WERI-Rb-1 (cell line): ENCODE data around the gene NCOA6.

ENCODE experiments used
- DNase-seq: peaks from one replicate; pipeline ENCODE4 v3.0.0-alpha.2; 2020
- H3K27ac ChIP-seq: fragments of 250-450 bp; sonication (Bioruptor Pico); 2 replicates; pipeline ENCODE4 v1.5.1; 2020; ENCODE audit warnings: mild to moderate bottlenecking, moderate library complexity
- H3K27me3 ChIP-seq: fragments of 250-450 bp; sonication (Bioruptor Pico); 2 replicates; pipeline ENCODE4 v1.5.1; 2021; ENCODE audit warnings: mild to moderate bottlenecking, low read depth, moderate library complexity; ENCODE audit not compliant: insufficient read depth, severe bottlenecking
- H3K36me3 ChIP-seq: fragments of 250-450 bp; sonication (Bioruptor Pico); 2 replicates; pipeline ENCODE4 v1.5.1; 2020; ENCODE audit warnings: mild to moderate bottlenecking, moderate library complexity
- H3K4me3 ChIP-seq: 2 replicates; pipeline ENCODE4 v1.5.1; 2011; ENCODE audit warnings: low read depth, mild to moderate bottlenecking, control low read depth, low read length
- H3K9me3 ChIP-seq: fragments of 250-450 bp; sonication (Bioruptor Pico); 2 replicates; pipeline ENCODE4 v1.5.1; 2021; ENCODE audit warnings: mild to moderate bottlenecking, moderate library complexity; ENCODE audit not compliant: severe bottlenecking
- TF ChIP-seq, protein P1 (sequence below): IDR thresholded peaks from 2 replicates; pipeline ENCODE4 v1.5.1; 2011; ENCODE audit warnings: low read depth, mild to moderate bottlenecking, control low read depth, inconsistent platforms, low read length

Gene NCOA6

DNA sequence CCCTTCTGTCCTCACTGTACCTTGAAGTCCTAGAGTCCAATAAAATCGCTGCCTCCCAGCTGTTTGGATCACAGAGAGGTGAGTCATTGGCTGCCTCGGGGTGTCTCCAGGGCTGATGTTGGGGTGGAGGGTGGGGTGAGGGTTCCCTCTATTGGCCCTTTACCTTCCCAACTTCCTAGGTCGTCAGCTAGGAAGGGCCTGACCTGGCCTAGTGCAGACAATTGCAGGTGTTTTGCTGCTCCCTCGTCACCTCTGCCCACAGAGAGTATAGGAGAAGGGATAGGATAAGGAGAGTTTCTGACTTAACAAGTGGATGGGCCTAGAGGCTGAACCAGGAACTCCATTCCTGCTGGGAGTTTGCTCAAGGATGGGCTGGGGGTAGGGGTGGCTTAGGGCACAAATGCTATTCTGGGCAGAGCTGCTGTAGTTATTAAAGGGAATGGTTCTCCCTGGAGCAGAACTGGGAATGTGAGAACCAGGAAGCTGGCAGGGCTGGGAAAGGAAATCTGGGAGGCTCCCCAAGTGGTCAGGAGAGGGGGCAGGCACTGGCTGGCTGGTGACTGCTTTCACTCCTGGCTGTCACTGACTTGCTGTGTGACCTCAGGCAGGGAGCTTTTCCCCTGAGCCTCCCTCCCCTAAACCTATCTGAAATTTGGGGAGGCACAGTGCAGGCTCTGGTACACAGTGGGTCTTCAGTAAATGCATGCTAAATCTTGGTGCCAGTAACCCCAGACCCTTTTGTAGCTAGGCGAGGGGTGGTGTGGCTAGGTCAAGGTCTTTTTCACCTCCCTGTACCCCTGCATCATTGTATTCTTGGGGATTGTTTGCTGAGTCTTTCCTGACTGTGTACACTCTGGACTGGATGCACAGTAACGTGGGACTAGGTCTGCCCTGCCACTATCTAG, 119.8 kb downstream of the NCOA6 start:
- Histone ChIP-seq H3K27ac (peak overlapping the region; percentile 95), H3K4me3 (peak overlapping the region; percentile 91)

DNA sequence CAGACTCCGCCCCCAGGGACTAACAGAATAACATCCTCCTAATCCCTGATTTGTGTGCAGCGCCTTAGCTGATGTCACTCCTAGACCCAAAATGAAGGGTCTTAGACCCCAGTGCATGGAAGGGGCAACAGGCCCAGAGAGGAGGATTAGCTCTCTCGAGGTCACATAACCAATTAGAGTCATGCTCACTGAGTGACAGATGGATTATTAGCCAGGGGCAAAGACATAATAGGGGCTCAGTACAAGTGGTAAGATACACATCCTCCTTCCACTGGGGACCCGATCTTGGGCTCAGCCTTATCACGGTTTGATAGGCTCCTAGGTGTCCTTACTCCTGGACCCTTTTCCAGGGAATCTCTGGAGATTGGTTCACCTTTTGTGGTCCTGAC, 120.4 kb downstream of the NCOA6 start:
- no peaks in the 10 kb centered on the region for H3K9me3 ChIP-seq
- no peak for DNase-seq
- TF ChIP-seq, protein P1, sequence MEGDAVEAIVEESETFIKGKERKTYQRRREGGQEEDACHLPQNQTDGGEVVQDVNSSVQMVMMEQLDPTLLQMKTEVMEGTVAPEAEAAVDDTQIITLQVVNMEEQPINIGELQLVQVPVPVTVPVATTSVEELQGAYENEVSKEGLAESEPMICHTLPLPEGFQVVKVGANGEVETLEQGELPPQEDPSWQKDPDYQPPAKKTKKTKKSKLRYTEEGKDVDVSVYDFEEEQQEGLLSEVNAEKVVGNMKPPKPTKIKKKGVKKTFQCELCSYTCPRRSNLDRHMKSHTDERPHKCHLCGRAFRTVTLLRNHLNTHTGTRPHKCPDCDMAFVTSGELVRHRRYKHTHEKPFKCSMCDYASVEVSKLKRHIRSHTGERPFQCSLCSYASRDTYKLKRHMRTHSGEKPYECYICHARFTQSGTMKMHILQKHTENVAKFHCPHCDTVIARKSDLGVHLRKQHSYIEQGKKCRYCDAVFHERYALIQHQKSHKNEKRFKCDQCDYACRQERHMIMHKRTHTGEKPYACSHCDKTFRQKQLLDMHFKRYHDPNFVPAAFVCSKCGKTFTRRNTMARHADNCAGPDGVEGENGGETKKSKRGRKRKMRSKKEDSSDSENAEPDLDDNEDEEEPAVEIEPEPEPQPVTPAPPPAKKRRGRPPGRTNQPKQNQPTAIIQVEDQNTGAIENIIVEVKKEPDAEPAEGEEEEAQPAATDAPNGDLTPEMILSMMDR, result no peak
- peak overlapping the region; percentile 91 for H3K4me3 ChIP-seq
- peak overlapping the region; percentile 95 for H3K27ac ChIP-seq
- H3K36me3 ChIP-seq, result no peaks in the 10 kb centered on the region
- H3K27me3 ChIP-seq, result no peaks in the 10 kb centered on the region

More for the DNA sequence above, 119.8 kb downstream of the NCOA6 start:
- DNase-seq, result peak; percentile 52
- H3K9me3 ChIP-seq, result no peaks in the 10 kb centered on the region
- no peaks in the 10 kb centered on the region for H3K27me3 ChIP-seq
- TF ChIP-seq, protein P1, result no peak
- H3K36me3 ChIP-seq, result peaks cover 2% of the 10 kb centered on the region; the same call in 1 of the 2 replicates

DNA sequence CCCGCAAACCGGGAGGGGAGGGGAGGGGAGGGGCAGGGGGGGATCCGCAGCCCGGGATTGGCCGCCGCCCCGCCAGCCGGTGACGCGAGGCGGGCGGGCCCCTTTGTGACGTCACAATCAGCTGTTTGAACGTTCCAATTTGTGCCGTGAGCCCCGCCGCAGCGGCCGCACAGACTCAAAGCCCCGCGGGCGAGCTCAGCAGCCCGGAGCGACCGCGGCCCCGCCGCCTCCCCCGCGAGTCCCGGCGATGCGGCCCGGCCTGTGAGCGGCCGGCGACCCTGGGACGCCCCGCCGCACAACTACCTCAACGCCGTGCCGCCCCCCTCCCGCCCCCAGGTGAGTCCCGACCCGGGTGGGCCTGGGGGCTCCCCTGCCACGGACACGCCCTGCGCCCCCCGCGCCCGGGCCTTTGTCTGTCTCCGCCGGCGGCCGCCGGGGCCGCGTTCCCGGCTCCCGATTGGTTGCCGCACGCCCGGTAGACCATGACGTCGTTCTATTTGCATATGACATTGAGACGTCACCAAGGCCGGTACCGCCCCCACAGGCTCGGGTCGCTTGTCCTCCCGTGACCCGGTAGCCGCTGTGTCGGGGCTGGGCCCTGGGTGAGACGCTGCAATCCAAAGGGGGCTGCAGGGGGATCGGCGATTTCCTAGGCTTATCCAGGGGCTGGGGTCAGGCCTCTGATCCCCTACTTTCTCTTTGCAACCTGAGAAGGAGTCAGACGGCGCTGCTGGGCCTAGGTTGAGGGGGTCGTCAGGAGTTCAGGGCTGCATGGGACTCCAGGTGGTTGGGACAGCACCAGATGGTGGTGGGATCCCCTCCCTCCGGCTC, 121.1 kb downstream of the NCOA6 start, which contains the start of gene TP53INP2:
Gene TP53INP2 (plus strand): TSS at position 168 of the 831 bp plus-strand sequence. CDS start 4,396 bp downstream, outside the sequence.
- peak; percentile 98 for DNase-seq
- H3K36me3 ChIP-seq, result no peaks in the 10 kb centered on the region
- H3K4me3 ChIP-seq, result peak within 1 kb of the TSS; percentile 91
- TF ChIP-seq, protein P1, result no peak
- H3K27me3 ChIP-seq, result no peaks in the 10 kb centered on the region
- peak within 1 kb of the TSS; percentile 95 for H3K27ac ChIP-seq
- no peaks in the 10 kb centered on the region for H3K9me3 ChIP-seq

DNA sequence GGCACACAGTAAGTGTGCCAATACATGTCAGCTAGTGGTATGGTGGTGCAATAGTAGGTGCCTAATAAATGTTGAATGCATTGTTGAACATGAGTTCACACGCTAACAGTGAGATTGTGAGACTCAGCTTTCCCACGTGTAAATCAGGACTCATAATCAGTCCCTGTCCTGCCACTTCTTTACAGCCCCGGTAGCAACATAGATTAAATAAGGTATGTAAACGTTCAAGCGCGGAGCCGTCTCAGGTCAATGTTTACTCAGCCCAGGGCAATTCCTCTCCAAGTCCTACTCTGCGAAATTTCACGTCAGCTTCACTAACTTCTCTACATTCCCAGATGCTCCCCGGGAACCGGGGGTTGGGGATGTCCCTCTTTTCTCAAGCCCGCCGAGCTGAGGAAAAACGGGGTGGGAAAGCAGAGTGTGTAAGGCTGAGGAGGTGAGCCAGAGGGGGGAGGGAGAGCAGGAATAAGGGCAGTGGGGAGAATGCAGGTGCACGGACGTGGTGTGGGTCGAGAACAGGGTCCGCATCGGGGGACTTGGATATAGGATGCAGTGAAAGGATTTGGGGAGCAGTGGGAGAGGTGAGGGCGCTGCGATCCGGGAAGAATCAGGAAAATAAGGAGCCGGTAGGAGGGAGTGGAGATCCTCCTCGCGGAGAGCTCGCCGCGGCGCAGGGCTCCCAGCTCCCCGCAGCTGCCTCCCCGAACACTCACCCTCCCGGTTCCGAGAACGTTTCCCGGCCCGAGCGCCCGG, 121.9 kb downstream of the NCOA6 start:
- H3K36me3 ChIP-seq, result no peaks in the 10 kb centered on the region
- H3K27me3 ChIP-seq, result no peaks in the 10 kb centered on the region
- peak overlapping the region; percentile 91 for H3K4me3 ChIP-seq
- H3K27ac ChIP-seq, result peak overlapping the region; percentile 95
- TF ChIP-seq, protein P1, result no peak
- no peaks in the 10 kb centered on the region for H3K9me3 ChIP-seq
- no peak for DNase-seq

DNA sequence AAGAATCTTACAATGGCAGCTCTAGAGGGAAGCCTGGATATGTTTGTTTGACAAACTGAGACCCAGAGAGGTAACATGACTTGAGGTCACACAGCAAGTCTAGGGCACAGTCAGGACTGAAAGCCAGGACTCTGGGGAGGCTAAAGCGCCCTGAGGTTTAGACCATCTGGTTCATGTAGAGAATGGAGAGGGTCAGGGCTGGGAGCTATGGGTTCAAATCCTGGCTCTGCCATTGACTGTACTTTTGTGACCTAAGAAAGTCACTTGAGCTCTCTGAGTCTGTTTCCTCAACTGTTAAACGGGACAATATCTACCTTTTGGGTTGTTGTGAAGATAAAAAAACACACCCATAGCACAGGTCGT, 122.4 kb downstream of the NCOA6 start:
- no peak for DNase-seq
- TF ChIP-seq, protein P1, result no peak
- H3K4me3 ChIP-seq, result peak overlapping the region; percentile 91; the same call in 1 of the 2 replicates
- no peak overlapping the region for H3K27ac ChIP-seq
- no peaks in the 10 kb centered on the region for H3K27me3 ChIP-seq
- no peaks in the 10 kb centered on the region for H3K9me3 ChIP-seq
- H3K36me3 ChIP-seq, result no peaks in the 10 kb centered on the region
